ENCODE measurements around the gene GPC6. TPM values are rescaled to one million over a fixed set of nuclear protein-coding genes. Genes with fewer than 3 reads are reported as not detected.

Gene GPC6
- polyA plus RNA-seq, 4 donors, result 47.9 to 66.1 (median 61.3) TPM

DNA sequence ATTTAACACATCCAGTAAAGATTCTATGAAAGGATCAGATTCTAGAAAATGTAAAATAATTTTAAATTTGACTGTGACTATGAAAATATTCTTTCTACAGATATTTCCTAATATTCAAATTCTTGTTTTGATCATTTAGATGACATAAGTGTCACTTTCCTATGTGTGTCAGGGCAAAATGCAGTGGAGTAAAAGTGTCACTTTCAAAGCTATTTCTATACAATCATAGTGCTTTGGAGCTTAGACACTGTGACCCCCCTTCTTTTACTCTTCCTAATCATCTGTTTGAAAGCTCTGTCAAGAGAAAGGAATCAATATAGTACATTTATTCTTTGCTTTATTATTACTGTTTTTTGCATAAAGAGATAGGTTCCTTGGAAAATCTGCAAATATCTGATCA is 760.9 kb downstream of the GPC6 start:
- no peak for DNase-seq (ENCODE audit: low read depth in 4 of 4, low spot score in 2 of 4)

DNA sequence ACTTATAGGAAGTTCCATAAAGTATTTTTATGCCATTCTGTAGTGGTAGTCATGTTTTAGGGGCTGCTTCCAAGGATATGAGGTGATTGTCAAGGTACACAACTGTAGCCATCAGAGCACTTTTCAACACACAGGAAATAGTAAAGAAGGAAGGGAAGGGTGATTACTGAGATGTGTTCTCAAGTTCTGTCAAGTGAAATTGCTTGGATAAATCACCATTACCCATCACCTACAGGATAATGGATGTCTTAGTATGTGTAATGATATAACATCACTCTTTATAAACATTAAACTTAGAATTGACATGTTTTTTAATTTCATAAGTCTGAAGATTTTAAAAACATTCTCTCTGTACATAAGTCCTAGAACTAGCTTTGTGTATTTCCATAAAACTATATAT is 765.0 kb downstream of the GPC6 start:
- no peak for DNase-seq (ENCODE audit: low read depth in 4 of 4, low spot score in 2 of 4)

- DNase-seq (ENCODE audit: low read depth in 4 of 4, low spot score in 2 of 4), result no peak
These were observed 769.9 kb downstream of the GPC6 start for GRCh38 chr13:93996481-93996880.

DNA sequence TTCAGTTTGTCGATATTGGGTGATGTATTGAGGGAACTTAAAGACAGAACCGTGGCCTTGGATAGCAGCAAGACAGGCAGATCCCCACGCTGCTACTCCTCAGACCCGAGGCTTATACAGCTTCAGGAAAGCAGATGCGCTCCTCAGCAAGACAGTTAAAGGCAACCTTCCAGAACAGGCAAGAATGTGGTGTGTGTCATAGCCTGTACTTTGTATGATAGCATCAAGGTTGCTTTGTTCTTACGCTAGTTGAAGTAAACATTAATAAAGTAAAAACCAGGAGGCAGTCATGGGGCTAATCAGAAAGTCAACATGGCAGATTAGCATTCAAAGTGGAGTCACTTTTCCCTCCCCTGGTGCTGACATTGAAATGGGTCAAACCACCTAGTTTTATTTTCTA is 779.7 kb downstream of the GPC6 start:
- no peak for DNase-seq (ENCODE audit: low read depth in 4 of 4, low spot score in 2 of 4)

DNA sequence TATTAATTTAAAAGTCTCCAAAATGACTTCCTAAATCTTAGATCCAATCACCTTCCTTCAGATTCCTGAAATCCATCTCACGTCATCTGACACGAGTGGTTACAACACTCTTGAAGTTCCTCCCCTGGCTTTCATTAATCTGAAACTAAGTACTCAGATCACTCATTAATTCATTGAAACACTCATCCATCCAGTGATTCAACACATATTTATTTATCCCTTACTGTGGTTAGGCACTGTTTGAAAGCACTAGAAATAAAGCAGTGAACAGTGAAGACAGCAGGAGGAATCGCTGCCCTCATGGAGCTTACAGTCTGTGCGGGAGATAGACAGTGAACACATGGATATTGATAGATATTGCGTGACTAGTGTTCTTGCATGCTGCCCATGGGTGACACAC is 780.5 kb downstream of the GPC6 start:
- DNase-seq (ENCODE audit: low read depth in 4 of 4, low spot score in 2 of 4), result no peak

DNA sequence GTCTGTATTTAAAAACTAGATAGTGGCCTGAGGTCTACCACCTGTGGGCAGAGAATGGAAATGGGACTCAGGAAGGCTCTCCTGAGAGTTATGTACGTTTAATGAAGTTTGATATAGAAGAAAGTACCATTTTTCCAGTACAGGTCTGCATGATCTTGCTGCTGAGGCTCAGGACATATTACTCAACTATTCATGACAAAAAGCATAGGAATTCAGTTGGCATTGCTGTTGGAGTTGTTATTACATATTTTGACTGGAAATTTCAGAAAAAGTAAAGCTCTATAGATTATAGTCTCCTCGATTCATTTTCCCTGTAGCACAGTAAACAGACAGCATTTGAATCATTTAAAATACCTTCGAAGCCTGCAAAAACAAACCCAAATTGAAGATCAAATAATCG is 783.1 kb downstream of the GPC6 start:
- DNase-seq (ENCODE audit: low read depth in 4 of 4, low spot score in 2 of 4), result no peak

- no peak for DNase-seq (ENCODE audit: low read depth in 4 of 4, low spot score in 2 of 4)
These were observed 787.9 kb downstream of the GPC6 start for GRCh38 chr13:94014461-94014860.

- no peak for DNase-seq (ENCODE audit: low read depth in 4 of 4, low spot score in 2 of 4)
These were observed 793.8 kb downstream of the GPC6 start for GRCh38 chr13:94020426-94020825.

GRCh38 chr13:94020833-94021232 is 794.2 kb downstream of the GPC6 start:
- no peak for DNase-seq (ENCODE audit: low read depth in 4 of 4, low spot score in 2 of 4)

DNA sequence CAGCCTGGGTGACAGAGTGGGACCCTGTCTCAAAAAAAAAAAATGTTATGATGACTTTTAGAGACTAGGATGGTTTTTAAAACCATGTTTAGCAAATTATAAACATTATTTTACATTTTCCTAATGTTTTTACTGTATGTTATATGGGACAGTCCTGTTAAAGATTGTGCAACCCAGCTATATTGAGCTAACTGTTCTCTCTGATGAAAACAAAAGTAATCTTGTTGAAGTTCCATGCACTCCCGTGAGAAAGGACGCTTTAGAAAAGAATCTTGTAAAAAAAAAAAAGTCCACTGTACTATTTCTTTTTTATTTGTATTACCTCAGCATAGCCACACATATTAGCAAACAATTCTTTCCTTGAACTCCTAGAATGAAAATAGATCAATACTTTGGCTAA is 801.6 kb downstream of the GPC6 start:
- no peak for DNase-seq (ENCODE audit: low read depth in 4 of 4, low spot score in 2 of 4)

DNA sequence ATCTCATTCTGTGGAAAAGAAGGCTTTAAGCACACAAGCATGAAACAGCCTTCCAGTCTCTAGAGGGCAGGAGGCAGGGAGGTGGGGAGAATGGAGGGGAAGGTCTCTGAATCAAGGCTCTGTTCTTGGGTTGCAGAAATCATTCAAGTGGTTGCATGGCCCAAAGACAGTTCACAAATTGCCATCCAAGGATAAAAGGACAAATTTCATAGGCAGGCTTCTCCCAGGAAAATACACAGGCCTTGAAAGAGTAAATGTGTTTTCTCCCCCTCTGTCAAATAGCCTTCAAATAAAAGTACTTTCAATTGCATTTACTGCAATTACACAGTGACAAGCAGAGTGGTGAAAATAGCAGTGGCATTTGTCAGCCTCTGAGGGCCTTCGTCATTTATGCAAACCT is 802.0 kb downstream of the GPC6 start:
- DNase-seq (ENCODE audit: low read depth in 4 of 4, low spot score in 2 of 4), result no peak

GRCh38 chr13:94030415-94031119 is 804.0 kb downstream of the GPC6 start:
- DNase-seq (ENCODE audit: low read depth in 4 of 4, low spot score in 2 of 4), result no peak

DNA sequence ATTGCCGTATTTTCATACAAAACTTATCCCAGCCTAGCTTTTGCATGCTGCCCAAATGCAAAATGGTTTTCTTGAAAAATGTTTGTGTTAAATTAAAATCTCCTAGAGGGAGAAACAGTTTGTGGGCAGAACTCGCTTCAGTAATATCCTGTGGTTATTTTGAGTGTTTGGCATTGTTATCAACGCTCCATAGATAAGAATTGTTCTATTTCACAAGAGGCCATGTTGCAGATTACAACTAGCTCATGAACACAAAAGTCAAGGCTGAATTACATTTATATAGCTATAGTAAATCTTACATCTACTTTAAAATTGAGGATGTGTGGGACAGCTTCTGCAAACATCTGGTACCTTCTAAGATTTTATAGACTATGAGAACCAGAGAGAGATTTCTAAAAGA is 805.0 kb downstream of the GPC6 start:
- no peak for DNase-seq (ENCODE audit: low read depth in 4 of 4, low spot score in 2 of 4)

DNA sequence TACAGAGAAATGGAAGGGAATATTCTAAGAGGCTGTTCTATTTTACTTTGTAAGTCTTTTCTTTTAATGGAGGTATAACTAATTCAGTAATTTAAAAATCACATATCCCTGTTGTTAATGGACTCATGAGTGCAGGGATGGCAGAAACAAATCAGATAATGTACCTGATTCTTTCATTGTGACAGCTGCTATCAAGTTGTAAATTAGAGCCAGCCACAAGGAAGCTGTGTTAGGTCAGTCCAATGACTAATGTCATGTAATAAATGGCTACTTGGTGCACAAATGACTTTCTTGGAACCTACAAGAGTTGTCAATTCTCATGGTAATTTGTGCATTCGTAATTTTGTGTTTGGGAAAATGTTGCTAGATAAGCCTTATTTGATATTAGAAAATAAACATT is 806.5 kb downstream of the GPC6 start:
- no peak for DNase-seq (ENCODE audit: low read depth in 4 of 4, low spot score in 2 of 4)

DNA sequence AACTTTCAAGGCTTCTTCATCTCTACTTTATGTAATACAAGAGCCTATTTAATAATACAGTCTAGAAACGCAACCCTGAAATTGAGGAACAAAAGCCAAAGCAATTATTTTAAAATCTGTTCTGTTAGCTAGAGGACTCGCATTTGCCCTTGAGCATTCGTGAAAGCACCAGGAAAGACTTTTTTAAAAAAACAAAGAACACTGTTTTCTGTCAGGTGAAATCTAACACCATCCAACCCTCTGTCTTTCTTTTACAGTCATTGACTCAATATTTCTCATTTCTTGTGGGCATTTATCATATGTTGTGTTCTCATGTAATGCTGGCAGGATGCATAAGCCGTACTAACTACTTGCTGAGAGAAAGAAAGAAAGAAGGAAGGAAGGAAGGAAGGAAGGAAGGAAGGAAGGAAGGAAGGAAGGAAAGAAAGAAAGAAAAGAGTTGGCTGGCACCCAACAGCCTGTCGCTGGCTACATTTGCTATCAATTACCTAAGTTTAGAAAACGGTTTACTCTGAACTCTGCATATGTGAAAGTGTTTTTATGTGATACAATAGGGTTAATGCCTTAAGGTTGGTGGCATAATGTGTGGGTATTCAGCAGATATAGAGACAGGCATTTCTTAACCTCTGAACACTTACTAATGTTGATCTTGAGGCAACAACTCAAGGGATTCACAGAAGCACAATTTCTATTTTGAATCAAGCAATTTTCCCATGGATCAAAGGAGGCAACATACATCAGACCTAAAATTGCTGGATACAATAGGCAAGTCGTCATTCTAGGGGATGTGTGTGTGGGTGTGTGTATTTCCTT is 807.4 kb downstream of the GPC6 start:
- no peak for DNase-seq (ENCODE audit: low read depth in 4 of 4, low spot score in 2 of 4)

GRCh38 chr13:94050039-94050438 is 823.4 kb downstream of the GPC6 start:
- no peak for DNase-seq (ENCODE audit: low read depth in 4 of 4, low spot score in 2 of 4)

DNA sequence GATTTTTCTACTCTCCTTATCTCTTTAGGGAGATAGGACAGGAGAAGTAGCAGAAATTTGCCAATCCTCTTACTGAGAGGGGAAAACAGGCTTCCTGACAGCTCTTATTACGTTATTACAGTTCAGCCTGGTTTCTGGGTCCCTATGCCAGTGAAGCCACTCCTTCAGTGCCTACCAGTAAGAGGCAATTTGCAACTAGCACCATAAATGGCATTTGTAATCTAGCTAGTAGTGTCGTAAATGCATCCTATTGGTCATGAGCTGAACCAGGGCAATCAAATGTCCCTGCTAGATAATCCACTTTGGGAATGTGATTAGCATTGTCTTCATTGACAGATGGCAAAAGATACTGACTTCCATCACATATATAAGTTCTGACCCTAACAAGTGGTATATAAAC is 824.1 kb downstream of the GPC6 start:
- no peak for DNase-seq (ENCODE audit: low read depth in 4 of 4, low spot score in 2 of 4)

GRCh38 chr13:94053986-94054593 is 827.5 kb downstream of the GPC6 start:
- DNase-seq (ENCODE audit: low read depth in 4 of 4, low spot score in 2 of 4), result no peak

GRCh38 chr13:94056362-94056990 is 829.9 kb downstream of the GPC6 start:
- no peak for DNase-seq (ENCODE audit: low read depth in 4 of 4, low spot score in 2 of 4)

- DNase-seq (ENCODE audit: low read depth in 4 of 4, low spot score in 2 of 4), result no peak
These were observed 831.1 kb downstream of the GPC6 start for GRCh38 chr13:94057618-94058186.

DNA sequence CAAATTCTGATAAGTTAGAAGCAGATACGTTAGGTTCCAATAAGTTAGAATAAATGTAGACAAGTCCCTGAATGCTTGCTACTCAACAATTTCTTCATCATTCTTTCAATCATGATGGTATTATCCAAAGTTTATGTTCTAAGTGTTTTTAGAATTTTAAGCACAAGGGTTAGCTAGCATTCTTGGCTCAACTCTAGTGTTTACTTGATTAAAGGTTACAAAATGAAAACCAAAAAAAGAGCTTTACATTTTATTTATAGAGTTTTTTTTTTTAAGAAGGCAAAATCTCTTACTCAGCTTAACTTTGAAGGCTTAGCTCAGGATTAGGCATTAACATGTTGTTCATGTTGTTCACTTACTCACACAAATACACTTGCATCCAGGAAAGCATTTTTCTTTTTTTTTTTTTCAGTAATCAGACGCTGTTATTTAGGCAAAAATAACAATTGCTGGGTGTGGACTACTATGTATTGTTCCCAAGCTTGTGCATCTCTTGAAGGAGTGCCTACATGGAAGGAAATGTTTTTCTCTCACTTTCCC is 832.3 kb downstream of the GPC6 start:
- DNase-seq (ENCODE audit: low read depth in 4 of 4, low spot score in 2 of 4), result no peak
